T-helper 2 cell treated with Interferon-gamma antibody and Interleukin-4, amounts not matched to agents 5 μg/mL and 100 μg/mL, for 36 hours (primary cell): ENCODE results near the gene GSX2.
"Not testable (repeated sequence)": the region's sequence is repeated elsewhere in the genome, so short reads cannot be mapped to it uniquely, and the experiment has no call there.

Experiments
- DNase-seq: peaks from one replicate; pipeline ENCODE4 v3.0.0; 2021; ENCODE audit warnings: low spot score
- H3K27ac Mint-ChIP-seq: one replicate; pipeline ENCODE4 v1.8.0; 2021; ENCODE audit warnings: mild to moderate bottlenecking, mixed read lengths
- H3K27me3 Mint-ChIP-seq: one replicate; pipeline ENCODE4 v1.8.0; 2021; ENCODE audit warnings: low read depth, mixed read lengths
- H3K36me3 Mint-ChIP-seq: one replicate; pipeline ENCODE4 v1.8.0; 2021; ENCODE audit warnings: low read depth, mixed read lengths
- H3K4me1 Mint-ChIP-seq: one replicate; pipeline ENCODE4 v1.8.0; 2021; ENCODE audit warnings: low read depth, mixed read lengths
- H3K4me3 Mint-ChIP-seq: one replicate; pipeline ENCODE4 v1.8.0; 2022; ENCODE audit warnings: mild to moderate bottlenecking, moderate library complexity, mixed read lengths
- H3K9me3 Mint-ChIP-seq: one replicate; pipeline ENCODE4 v1.8.0; 2021; ENCODE audit warnings: mixed read lengths

The GSX2 gene

DNA sequence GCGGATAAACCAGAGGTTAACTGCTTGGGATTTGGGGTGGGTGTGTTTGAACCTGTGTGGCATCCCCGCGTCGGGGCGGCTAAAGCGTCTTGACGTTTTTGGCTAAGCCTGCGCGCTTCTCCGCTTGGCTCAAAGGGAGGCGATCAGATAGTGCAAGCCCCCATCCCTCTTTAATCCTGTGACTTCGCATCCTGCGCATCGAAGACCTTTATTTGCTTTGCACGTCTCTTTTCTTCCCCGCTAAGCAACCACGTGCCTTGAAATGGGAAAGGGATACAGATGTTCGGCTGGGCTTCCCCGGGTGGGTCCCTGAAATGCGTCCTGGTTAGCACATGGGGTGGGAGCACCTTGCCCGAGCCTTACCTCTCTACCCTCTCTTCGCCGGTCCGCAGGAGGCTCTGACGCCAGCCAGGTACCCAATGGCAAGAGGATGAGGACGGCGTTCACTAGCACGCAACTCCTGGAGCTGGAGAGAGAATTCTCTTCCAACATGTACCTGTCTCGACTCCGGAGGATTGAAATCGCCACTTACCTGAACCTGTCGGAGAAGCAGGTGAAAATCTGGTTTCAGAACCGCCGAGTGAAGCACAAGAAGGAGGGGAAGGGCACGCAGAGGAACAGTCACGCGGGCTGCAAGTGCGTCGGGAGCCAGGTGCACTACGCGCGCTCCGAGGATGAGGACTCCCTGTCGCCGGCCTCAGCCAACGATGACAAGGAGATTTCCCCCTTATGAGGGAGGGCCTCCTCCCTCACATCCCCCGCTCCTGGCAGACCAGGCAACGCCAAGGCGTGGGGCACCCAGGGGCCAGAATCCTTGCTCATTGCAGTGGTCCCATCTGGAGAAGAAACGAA, 1.5 kb downstream of the GSX2 start:
- Mint-ChIP-seq H3K4me3 (peak overlapping the region; percentile 52), H3K27ac (peak overlapping the region; percentile 20), H3K4me1 (peaks cover 19% of the 10 kb centered on the region), H3K36me3 (no peaks in the 10 kb centered on the region), H3K27me3 (peaks cover 89% of the 10 kb centered on the region), H3K9me3 (no peaks in the 10 kb centered on the region)
- no peak for DNase-seq

DNA sequence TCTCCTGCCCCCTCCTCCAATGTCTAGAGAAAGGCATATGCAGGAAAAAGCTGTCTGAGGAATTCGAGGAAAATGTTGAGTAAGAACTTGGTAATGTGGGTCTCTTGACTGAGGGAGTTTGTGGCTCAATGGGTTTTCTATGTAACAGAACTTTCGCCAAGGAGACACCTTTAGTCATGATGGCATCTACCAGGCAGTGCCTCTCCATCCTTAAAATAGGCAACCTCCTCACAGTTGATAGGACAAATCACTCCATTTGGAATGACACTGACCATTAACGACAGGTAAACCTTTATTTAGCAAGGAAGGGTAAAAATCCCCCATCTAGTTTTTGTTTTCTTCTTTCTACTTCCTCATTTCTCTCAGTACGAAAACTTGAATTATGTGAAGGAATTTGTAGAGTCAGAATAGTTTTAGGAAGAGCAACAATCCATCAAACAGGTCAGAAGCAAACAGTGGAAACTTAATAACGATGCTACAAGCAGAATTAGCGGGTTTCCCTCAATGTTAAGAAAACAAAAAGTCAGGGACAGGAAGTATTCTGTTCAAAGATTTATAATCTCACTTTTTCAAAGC, 2.7 kb downstream of the GSX2 start:
- Mint-ChIP-seq H3K9me3 (no peaks in the 10 kb centered on the region), H3K36me3 (no peaks in the 10 kb centered on the region), H3K4me3 (no peak overlapping the region), H3K27me3 (peaks cover 89% of the 10 kb centered on the region), H3K4me1 (peaks cover 19% of the 10 kb centered on the region), H3K27ac (no peak overlapping the region)
- DNase-seq: no peak

DNA sequence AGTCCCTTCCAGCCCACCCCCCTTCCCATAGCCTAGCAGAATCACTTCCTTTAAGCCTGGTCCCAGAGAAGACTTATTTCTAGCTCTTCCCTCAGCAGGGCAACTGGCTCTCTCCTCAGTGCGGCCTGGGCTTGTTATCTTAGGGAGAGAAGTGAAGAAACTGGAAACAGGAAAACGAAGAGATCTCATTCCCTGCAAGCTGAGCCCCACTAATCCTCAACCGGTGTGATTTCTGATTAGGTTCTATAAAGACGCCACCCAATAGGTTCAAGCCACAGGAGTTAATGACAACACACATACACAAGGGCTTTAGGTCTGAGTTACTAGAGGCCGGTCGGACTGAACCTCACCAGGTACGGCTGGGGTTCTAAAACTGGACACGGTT, 3.2 kb downstream of the GSX2 start:
- Mint-ChIP-seq H3K36me3 (no peaks in the 10 kb centered on the region), H3K4me1 (peaks cover 23% of the 10 kb centered on the region), H3K27ac (no peak overlapping the region), H3K27me3 (peaks cover 87% of the 10 kb centered on the region), H3K4me3 (no peak overlapping the region), H3K9me3 (no peaks in the 10 kb centered on the region)
- DNase-seq: no peak

DNA sequence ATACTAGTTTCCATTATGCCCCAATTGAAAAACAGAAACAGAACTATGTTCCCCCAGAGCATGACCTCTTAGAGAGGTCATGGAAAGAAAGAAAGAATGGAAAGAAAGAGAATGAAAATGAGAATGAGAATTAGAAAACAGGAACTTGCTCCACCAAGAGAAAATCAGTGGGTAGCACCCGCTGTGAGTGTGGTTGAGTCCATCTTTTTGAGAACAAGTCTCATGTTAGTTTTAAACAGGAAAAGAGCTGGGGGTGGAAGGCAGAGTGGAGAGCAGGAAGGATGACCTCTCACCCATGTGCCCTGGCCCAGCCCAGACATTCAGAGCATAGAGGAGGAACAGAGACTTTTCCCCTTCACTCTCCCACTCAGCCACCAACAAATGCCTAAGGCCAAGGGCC, 4.9 kb downstream of the GSX2 start:
- H3K27me3 Mint-ChIP-seq: peaks cover 87% of the 10 kb centered on the region
- peaks cover 20% of the 10 kb centered on the region for H3K4me1 Mint-ChIP-seq
- H3K9me3 Mint-ChIP-seq: no peaks in the 10 kb centered on the region
- no peak for DNase-seq
- H3K27ac Mint-ChIP-seq: no peak overlapping the region
- H3K4me3 Mint-ChIP-seq: no peak overlapping the region
- H3K36me3 Mint-ChIP-seq: no peaks in the 10 kb centered on the region

DNA sequence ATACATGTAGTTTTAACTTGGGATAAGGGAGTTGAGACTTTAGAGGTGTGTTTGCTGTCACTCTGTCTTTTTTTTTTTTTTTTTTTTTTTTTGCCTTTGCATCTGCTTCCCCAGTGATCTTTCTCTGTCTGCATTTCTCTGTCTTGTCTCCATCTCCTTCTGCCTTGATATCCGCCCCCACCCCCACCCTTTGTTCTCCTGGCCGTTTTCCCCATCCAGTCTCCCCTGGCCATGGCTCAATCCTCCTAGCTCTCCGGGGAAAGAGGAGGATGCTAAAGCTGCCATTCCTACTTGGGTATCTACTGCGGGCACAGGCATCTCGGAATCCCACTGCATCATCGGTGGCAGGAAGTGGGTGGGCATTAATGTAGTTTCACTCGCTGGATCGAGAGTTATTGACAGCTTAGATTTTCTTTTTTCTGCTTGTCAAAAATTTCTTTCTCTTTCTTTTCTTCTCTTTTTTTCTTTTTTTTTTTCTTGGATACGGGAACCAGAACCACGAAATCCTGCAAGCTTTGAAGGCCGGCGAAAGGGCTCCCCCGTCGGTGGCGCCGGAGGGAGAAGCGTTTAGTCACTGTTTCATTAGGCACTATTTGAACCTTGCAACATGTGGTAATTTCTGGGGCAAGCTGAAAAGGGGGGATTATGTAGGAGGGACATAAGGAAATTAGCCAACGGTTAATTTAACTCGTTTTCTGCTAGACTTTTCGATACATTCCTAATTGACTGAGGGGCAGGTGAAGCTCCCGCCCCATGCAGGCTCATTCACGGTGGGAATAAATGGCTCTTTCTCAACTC, 8.2 kb downstream of the GSX2 start:
- Mint-ChIP-seq H3K4me1 (peaks cover 7% of the 10 kb centered on the region), H3K27ac (no peak overlapping the region), H3K4me3 (peak overlapping the region; percentile 7), H3K27me3 (peaks cover 81% of the 10 kb centered on the region), H3K9me3 (no peaks in the 10 kb centered on the region), H3K36me3 (no peaks in the 10 kb centered on the region)
- DNase-seq: no peak

DNA sequence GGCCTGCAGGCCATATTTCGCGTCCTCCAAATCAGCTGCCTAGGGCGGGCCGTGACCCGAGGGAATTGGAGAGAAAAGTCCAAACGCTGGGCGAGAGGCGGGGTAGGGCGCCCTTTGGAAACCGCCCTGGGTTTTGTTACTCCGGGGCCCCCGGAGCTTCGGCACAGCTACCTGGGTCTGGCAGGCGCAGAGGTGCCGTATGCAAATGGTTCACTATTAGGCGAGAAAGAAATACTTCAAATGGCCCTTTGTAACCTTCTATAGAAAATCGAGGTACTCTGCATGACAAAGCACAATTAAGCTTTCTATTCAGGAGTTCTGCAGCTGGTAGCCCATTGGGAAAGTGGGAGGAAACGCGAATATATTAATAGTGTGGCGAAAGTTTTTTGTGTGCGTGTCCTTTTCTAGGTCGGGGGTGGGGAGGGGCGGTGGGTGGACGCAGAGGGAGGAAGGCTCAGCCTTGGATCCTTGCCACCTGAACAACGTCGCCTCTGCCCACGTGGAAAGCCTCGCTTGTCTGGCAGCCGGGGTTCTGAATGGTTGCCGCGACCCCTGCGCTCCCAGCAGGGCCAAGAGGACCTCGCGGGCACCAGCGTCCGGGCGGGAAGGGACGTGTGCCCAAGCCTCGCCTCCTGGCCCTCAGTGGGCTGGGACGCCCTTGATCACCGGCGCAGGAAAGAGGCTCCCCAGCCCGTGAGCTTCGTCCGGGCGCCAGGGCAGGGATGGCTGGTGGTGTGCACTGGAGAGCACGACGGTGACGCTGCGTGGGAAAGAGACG, 9.5 kb downstream of the GSX2 start:
- Mint-ChIP-seq H3K4me1 (peaks cover 7% of the 10 kb centered on the region), H3K27me3 (peaks cover 70% of the 10 kb centered on the region), H3K36me3 (no peaks in the 10 kb centered on the region), H3K27ac (no peak overlapping the region), H3K9me3 (no peaks in the 10 kb centered on the region), H3K4me3 (no peak overlapping the region)
- DNase-seq: no peak

DNA sequence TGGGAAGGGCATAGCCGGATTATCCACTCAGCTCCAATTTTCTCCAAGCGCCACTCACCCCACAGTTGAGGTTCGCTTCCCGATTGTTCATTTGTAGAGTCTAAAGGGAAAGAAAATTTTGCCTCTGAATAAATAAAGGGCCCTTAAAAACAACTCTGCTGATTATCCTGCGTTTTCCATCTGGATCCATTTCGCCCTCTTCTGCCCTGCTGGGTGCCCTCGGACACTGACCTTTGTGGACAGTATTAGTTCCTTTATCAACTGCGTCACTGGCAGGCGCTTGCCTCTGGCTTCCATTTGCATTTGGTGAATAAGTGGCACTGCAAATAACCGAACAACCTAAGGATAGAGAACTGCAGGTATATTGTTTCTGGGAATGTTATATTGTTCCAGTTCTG, 10.1 kb downstream of the GSX2 start:
- Mint-ChIP-seq H3K4me3 (no peak overlapping the region), H3K27ac (no peak overlapping the region), H3K27me3 (peaks cover 67% of the 10 kb centered on the region), H3K36me3 (no peaks in the 10 kb centered on the region), H3K9me3 (no peaks in the 10 kb centered on the region), H3K4me1 (peaks cover 7% of the 10 kb centered on the region)
- DNase-seq: no peak

DNA sequence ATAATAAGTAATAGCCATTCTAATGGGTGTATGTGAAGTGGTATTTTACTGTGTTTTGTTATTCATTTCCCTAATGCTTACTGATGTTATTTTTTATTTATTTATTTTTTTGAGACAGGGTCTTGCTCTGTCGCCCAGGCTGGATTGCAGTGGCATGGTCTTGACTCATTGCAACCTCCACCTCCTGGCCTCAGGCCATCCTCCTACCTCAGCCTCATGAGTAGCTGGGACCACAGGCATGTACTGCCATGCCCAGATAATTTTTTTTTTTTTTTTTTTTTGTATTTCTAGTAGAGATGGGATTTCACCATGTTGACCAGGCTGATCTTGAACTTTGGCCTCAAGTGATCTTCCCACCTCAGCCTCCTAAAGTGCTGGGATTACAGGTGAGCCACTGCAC, 13.2 kb downstream of the GSX2 start:
- not testable (repeated sequence) for H3K9me3 Mint-ChIP-seq, H3K4me1 Mint-ChIP-seq, DNase-seq, H3K4me3 Mint-ChIP-seq, H3K27ac Mint-ChIP-seq, H3K36me3 Mint-ChIP-seq
- H3K27me3 Mint-ChIP-seq: peaks cover 39% of the 10 kb centered on the region

DNA sequence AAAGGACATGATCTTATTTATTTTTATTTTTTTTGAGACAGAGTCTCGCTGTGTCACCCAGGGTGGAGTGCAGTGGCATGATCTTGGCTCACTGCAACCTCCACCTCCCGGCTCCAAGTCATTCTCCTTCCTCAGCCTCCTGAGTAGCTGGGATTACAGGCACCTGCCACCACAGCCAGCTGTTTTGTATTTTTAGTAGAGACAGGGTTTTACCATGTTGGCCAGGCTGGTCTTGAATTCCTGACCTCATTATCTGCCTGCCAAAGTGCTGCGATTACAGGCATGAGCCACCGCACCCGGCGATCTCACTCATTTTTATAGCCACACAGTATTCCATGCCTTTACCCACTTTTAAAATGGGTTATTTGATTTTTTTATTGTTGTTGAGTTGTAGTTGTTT, 16.3 kb downstream of the GSX2 start:
- not testable (repeated sequence) for H3K36me3 Mint-ChIP-seq, H3K27ac Mint-ChIP-seq, H3K4me3 Mint-ChIP-seq, H3K4me1 Mint-ChIP-seq, H3K9me3 Mint-ChIP-seq, DNase-seq
- H3K27me3 Mint-ChIP-seq: peaks cover 14% of the 10 kb centered on the region

DNA sequence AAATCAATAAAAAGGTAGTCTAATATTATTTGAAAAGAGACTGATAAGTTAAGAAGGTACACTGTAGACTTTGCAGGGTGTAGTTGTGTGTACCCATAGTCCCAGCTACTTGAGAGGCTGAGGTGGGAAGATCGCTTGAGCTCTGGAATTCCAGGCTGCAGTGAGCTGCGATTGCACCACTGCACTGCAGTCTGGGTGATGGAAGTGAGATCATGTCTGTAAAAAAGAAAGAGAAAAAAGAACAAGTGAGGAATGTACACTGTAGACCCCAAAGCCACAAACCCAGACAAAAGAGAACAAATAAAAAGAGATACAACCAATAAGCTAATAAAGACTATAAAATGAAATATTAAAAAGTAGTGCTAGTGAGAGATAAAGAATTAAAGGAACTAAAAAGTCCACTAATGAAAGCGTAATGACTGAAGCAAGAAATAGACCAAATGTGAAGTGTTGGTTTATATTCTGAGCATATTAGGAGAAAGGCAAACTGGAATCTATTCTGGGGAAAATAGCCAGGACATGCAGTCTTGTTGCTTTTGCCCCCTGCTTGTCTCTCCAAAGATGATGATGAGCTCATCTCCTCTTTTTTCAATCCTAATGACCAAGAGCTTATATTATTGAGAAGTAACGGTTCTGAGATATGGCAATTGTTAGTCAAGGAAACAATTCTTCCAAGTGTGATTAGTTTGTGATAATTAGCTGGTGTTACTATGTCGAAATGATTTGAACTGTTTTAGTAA, 19.1 kb downstream of the GSX2 start:
- Mint-ChIP-seq H3K4me3 (no peak overlapping the region), H3K27ac (no peak overlapping the region), H3K27me3 (peaks cover 4% of the 10 kb centered on the region), H3K9me3 (no peaks in the 10 kb centered on the region), H3K4me1 (no peaks in the 10 kb centered on the region), H3K36me3 (no peaks in the 10 kb centered on the region)
- DNase-seq: no peak

DNA sequence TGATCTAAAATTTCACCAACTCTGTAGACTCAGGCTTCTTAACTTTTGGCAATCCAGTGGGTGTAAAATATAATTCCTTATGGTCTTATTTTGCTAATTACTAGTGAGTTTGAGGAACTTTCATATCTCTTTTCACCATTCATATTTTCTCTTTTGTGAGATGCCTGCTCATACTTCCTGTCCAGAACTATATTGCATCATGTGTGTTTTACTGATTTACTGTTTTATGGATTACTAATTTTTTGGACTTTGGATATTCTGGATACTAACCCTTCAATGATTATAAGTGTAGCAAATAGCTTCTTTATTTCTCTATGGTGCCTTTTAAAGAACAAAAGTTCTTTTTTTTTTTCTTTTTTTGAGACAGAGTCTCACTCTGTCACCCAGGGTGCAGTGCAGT, 20.6 kb downstream of the GSX2 start:
- H3K4me3 Mint-ChIP-seq: no peak overlapping the region
- DNase-seq: no peak
- H3K27ac Mint-ChIP-seq: no peak overlapping the region
- H3K27me3 Mint-ChIP-seq: peaks cover 2% of the 10 kb centered on the region
- H3K9me3 Mint-ChIP-seq: no peaks in the 10 kb centered on the region
- no peaks in the 10 kb centered on the region for H3K36me3 Mint-ChIP-seq
- H3K4me1 Mint-ChIP-seq: no peaks in the 10 kb centered on the region

DNA sequence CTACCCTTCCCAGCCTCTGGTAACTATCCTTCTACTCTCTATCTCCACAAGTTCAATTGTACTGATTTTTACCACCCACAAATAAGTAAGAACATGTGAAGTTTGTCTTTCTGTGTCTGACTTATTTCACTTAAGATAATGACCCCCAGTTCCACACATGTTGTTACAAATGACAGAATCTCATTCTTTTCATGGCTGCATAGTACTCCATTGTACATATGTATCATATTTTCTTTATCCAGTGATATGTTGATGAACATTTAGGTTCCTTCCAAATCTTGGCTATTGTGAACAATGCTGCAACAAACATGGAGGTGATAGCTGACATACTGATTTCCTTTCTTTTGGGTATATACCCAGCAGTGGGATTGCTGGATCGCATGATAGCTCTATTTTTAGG, 27.7 kb downstream of the GSX2 start:
- Mint-ChIP-seq H3K27me3 (no peaks in the 10 kb centered on the region), H3K9me3 (peaks cover 26% of the 10 kb centered on the region), H3K36me3 (no peaks in the 10 kb centered on the region), H3K4me3 (no peak overlapping the region), H3K4me1 (no peaks in the 10 kb centered on the region), H3K27ac (no peak overlapping the region)
- no peak for DNase-seq

DNA sequence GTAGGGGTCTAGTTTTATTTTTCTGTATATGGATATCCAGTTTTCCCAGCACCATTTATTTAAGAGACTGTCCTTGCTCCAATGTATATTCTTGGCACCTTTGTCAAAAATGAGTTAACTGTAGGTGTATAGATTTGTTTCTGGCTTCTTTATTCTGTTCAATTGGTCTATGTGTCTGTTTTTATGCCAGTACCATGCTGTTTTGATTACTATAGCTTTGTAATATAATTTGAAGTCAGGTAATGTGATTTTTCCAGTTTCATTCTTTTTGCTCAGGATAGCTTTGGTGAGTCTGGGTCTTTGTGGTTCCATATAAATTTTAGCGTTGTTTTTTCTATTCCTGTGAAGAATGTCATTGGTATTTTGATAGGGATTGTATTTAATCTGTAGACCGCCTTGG, 28.7 kb downstream of the GSX2 start:
- DNase-seq, H3K36me3 Mint-ChIP-seq, H3K4me3 Mint-ChIP-seq, H3K27me3 Mint-ChIP-seq, H3K27ac Mint-ChIP-seq, H3K4me1 Mint-ChIP-seq: not testable (repeated sequence)
- H3K9me3 Mint-ChIP-seq: peaks cover 26% of the 10 kb centered on the region
